HepG2 (cell line): ENCODE data around the gene SLC13A5. TPM values are rescaled to one million over a fixed set of nuclear protein-coding genes. Genes with fewer than 3 reads are reported as not detected.

Experiments
- ATAC-seq: fragments of 200-7000 bp; cut with Tn5 transposase; 3 replicates; pipeline ENCODE4 v1.9.1; 2020; ENCODE audit warnings: mild to moderate bottlenecking, moderate library complexity
- BruUV-seq: library from RNA; stranded (reverse); fragments of 400-500 nt; replicated peaks from 2 replicates; lab custom pipeline; 2021; lab: Mats Ljungman, UMichigan
- CTCF ChIA-PET: fragments of 300-600 bp; formaldehyde crosslinking; extraction: SDS; loops from one replicate; lab custom pipeline; 2021; ENCODE audit warnings: low total read pairs, inconsistent platforms, low intra/inter-chr PET ratio; lab: Yijun Ruan, JAX
- POLR2A ChIA-PET: fragments of 350-600 bp; sonication (Branson Sonifier 250); formaldehyde crosslinking; loops from one replicate; lab custom pipeline; 2020; ENCODE audit warnings: antibody characterized with exemption, inconsistent platforms; lab: Yijun Ruan, JAX
- DNase-seq: peaks from one replicate; pipeline ENCODE4 v3.0.0-alpha.2; 2015; ENCODE audit warnings: low spot score
- FAIRE-seq: peaks from 3 replicates; lab custom pipeline; 2011; peaks lifted over from hg19 to GRCh38; lab: Jason Lieb, UNC
- H2AFZ ChIP-seq: one replicate; pipeline ENCODE4 v1.6.1; 2011; ENCODE audit warnings: low read length, inconsistent platforms
- H3K27ac ChIP-seq: fragments of 300-600 bp; 3 replicates; pipeline ENCODE4 v1.8.0; 2011; ENCODE audit warnings: mixed run types, mild to moderate bottlenecking, mixed read lengths, low read length, inconsistent platforms; ENCODE audit not compliant: insufficient read depth; ENCODE audit errors: extremely low read length
- H3K27me3 ChIP-seq, 2 experiments: fragments of 200-600 bp in 1 of 2; 2 replicates in 1 of 2; 3 replicates in 1 of 2; pipeline versions ENCODE4 v1.6.0 to v1.8.0; 2011; ENCODE audit warnings: low read length in 2 of 2, mild to moderate bottlenecking in 2 of 2, moderate library complexity in 2 of 2, inconsistent platforms in 1 of 2; ENCODE audit not compliant: insufficient read depth in 2 of 2, control insufficient read depth in 1 of 2
- H3K36me3 ChIP-seq, 2 experiments: fragments of 200-600 bp in 1 of 2; replicated peaks in 1 of 2; 2 replicates in 1 of 2; 3 replicates in 1 of 2; pipeline versions ENCODE4 v1.5.1 to v1.8.0; 2011; ENCODE audit warnings: low read length in 2 of 2, inconsistent platforms in 1 of 2; ENCODE audit not compliant: insufficient read depth in 2 of 2, control insufficient read depth in 1 of 2
- H3K4me1 ChIP-seq: 2 replicates; pipeline ENCODE4 v1.5.1; 2012; ENCODE audit warnings: low read length, inconsistent platforms; ENCODE audit not compliant: insufficient read depth
- H3K4me2 ChIP-seq: 2 replicates; pipeline ENCODE4 v1.6.0; 2011; ENCODE audit warnings: low read depth, low read length, inconsistent platforms
- H3K4me3 ChIP-seq, 3 experiments: fragments of 200-600 bp in 1 of 3; sonication (generic), shearing (Covaris generic) in 1 of 3; replicated peaks in 1 of 3; 2 replicates each; pipeline ENCODE4 v1.5.1; 2011 to 2016; ENCODE audit warnings: low read length in 3 of 3, inconsistent platforms in 2 of 3, low read depth in 2 of 3, mild to moderate bottlenecking in 2 of 3, control low read depth in 1 of 3, mixed read lengths in 1 of 3; ENCODE audit not compliant: insufficient read depth in 1 of 3
- H3K79me2 ChIP-seq: one replicate; pipeline ENCODE4 v1.6.1; 2011; ENCODE audit warnings: low read length, inconsistent platforms; ENCODE audit not compliant: insufficient read depth
- H3K9ac ChIP-seq: 2 replicates; pipeline ENCODE4 v1.6.0; 2011; ENCODE audit warnings: mild to moderate bottlenecking, low read depth, low read length, inconsistent platforms; ENCODE audit not compliant: insufficient read depth
- H3K9me3 ChIP-seq: 2 replicates; pipeline ENCODE4 v1.5.1; 2012; ENCODE audit warnings: mild to moderate bottlenecking, low read length
- H4K20me1 ChIP-seq: 2 replicates; pipeline ENCODE4 v1.6.0; 2011; ENCODE audit warnings: inconsistent platforms, mild to moderate bottlenecking, low read length, moderate library complexity; ENCODE audit not compliant: insufficient read depth
- ATF7 ChIP-seq, 2 experiments: fragments of 450-650 bp in 1 of 2; sonication (generic) in 1 of 2; formaldehyde crosslinking in 1 of 2; IDR thresholded peaks; 2 replicates each; pipeline versions ENCODE4 v1.4.0 to v1.6.1; 2016 to 2020; ENCODE audit warnings: antibody characterized with exemption in 1 of 2, mild to moderate bottlenecking in 1 of 2, missing genetic modification reagents in 1 of 2
- BATF2 ChIP-seq: sonication (generic); formaldehyde crosslinking; IDR thresholded peaks from 2 replicates; pipeline ENCODE4 v1.8.0; 2022; ENCODE audit warnings: mild to moderate bottlenecking, missing genetic modification reagents, moderate library complexity
- ELF4 ChIP-seq: sonication (generic); formaldehyde crosslinking; IDR thresholded peaks from 2 replicates; pipeline ENCODE4 v1.5.0; 2020; ENCODE audit warnings: missing genetic modification reagents, mild to moderate bottlenecking, moderate library complexity, borderline replicate concordance
- KLF6 ChIP-seq: IDR thresholded peaks from 2 replicates; pipeline ENCODE4 v1.8.0; 2016; ENCODE audit warnings: missing biosample characterization, missing genetic modification reagents
- MXD3 ChIP-seq: IDR thresholded peaks from 2 replicates; pipeline ENCODE4 v1.6.1; 2016; ENCODE audit warnings: mild to moderate bottlenecking, missing biosample characterization, missing genetic modification reagents
- PCBP2 ChIP-seq: fragments of 200-400 bp; formaldehyde crosslinking; optimal IDR thresholded peaks from 2 replicates; pipeline ENCODE3; 2018; ENCODE audit warnings: low read length, low read depth; ENCODE audit not compliant: poor library complexity, severe bottlenecking
- REPIN1 ChIP-seq: sonication (generic); formaldehyde crosslinking; IDR thresholded peaks from 2 replicates; pipeline ENCODE4 v1.8.0; 2022; ENCODE audit warnings: missing genetic modification reagents, low read depth, mild to moderate bottlenecking, borderline replicate concordance
- ZBTB38 ChIP-seq: sonication (generic); formaldehyde crosslinking; IDR thresholded peaks from 2 replicates; pipeline ENCODE4 v1.5.1; 2020; ENCODE audit warnings: mild to moderate bottlenecking, missing genetic modification reagents
- ZNF12 ChIP-seq: sonication (generic); formaldehyde crosslinking; IDR thresholded peaks from 2 replicates; pipeline ENCODE4 v1.5.0; 2020; ENCODE audit warnings: missing genetic modification reagents
- ZNF687 ChIP-seq: sonication (generic); formaldehyde crosslinking; IDR thresholded peaks from 2 replicates; pipeline ENCODE4 v1.5.1; 2020; ENCODE audit warnings: mild to moderate bottlenecking, missing genetic modification reagents, moderate library complexity
- ZNF790 ChIP-seq: sonication (generic); formaldehyde crosslinking; IDR thresholded peaks from 2 replicates; pipeline ENCODE4 v1.8.0; 2022; ENCODE audit warnings: missing genetic modification reagents, mild to moderate bottlenecking, borderline replicate concordance
- WGBS: methylation state at CpG from one replicate; pipeline ENCODE4 v1.1.6; 2017; ENCODE audit warnings: low lambda C conversion rate; 5-methylcytosine and 5-hydroxymethylcytosine counted together
- in situ Hi-C: cut with HindIII; loops from 2 replicates; pipeline ENCODE4 v1.10.0; 2017; ENCODE audit warnings: low pct_unique_long_range_greater_than_20kb; ENCODE audit not compliant: extremely low pct_ligation_motif_present
- intact Hi-C: fragments of 100-400 bp; cut with micrococcal nuclease; formaldehyde crosslinking; loops from one replicate; pipeline ENCODE4 v1.10.0; 2022; ENCODE audit not compliant: unreplicated experiment
- polyA plus RNA-seq, 8 experiments: library from polyadenylated mRNA; depleted of rRNA in 3 of 8; stranded (reverse) in 7 of 8; unstranded in 1 of 8; fragments of >200 nt; fragmentation: Illumina TruSeq in 4 of 8; extraction: Trizol in 4 of 8; gene quantifications; 2 replicates each; pipeline versions ENCODE4 v1.2.1 to v1.2.3, GENCODE V29; 2011 to 2016; ENCODE audit warnings: low read depth in 4 of 8, missing spikeins in 1 of 8, mixed read lengths in 1 of 8; ENCODE audit not compliant: insufficient read depth in 1 of 8
- total RNA-seq, 5 experiments: library from RNA; depleted of rRNA; stranded (reverse); fragments of >200 nt; fragmentation: Illumina TruSeq; extraction: Trizol; gene quantifications; 2 replicates each; pipeline ENCODE4 v1.2.3, GENCODE V29; 2016; ENCODE audit warnings: low read depth in 1 of 5

The SLC13A5 gene
- total and polyA plus RNA-seq, 2 of the 13 experiments (the other 11 are each of a cell fraction or from before 2014, with no cell fraction given): 42.8 to 310 TPM

GRCh38 chr17:6753546-6753945, 40.4 kb upstream of the SLC13A5 start:
- Histone ChIP-seq H3K79me2 (no peaks in the 10 kb centered on the region), H3K27ac (peak overlapping the region; percentile 80), H4K20me1 (no peaks in the 10 kb centered on the region), H3K4me2 (no peak overlapping the region), H2AFZ (no peak overlapping the region), H3K4me3 (no peak overlapping the region), H3K9ac (no peak overlapping the region), H3K36me3 (no peaks in the 10 kb centered on the region), H3K27me3 (no peaks in the 10 kb centered on the region), H3K9me3 (no peaks in the 10 kb centered on the region), H3K4me1 (peaks cover 48% of the 10 kb centered on the region)
- ATAC-seq: no peak
- CTCF ChIA-PET: no interaction called here
- intact Hi-C loops (no loop called here), in situ Hi-C loops (no loop called here)
- FAIRE-seq: no peak
- WGBS: 85% methylated on average over 6 of the region's 6 CpGs
- no peak for TF ChIP-seq PCBP2
- POLR2A ChIA-PET: interaction anchor here (1.0 kb wide), 1 partner anchor 70 kb away, joined by 3 read pairs; no protein-coding TSS in a partner anchor
- DNase-seq: no peak
- no TSS peak for BruUV-seq

- Histone ChIP-seq H3K36me3 (no peaks in the 10 kb centered on the region), H3K4me1 (peaks cover 48% of the 10 kb centered on the region), H2AFZ (no peak overlapping the region), H3K27ac (peak overlapping the region; percentile 80), H3K4me2 (peak overlapping the region; percentile 62; the same call in 1 of the 2 replicates), H4K20me1 (no peaks in the 10 kb centered on the region), H3K9me3 (no peaks in the 10 kb centered on the region), H3K79me2 (no peaks in the 10 kb centered on the region), H3K9ac (no peak overlapping the region; the same call in 1 of the 2 replicates), H3K4me3 (no peak overlapping the region), H3K27me3 (no peaks in the 10 kb centered on the region)
- ATAC-seq: no peak
- ChIA-PET POLR2A (interaction anchor here (1.0 to 1.4 kb wide), 2 partner anchors 43 to 70 kb away, joined by 3 to 4 read pairs; no protein-coding TSS in a partner anchor), CTCF (no interaction called here)
- TF ChIP-seq ZBTB38 (CRISPR knock-in tag): no peak
- 0 out of 2 replicates have a peak, but pooled peaks have one; percentile 13 for TF ChIP-seq KLF6 (CRISPR knock-in tag)
- peak; percentile 53 for TF ChIP-seq ZNF687 (CRISPR knock-in tag)
- TF ChIP-seq MXD3: no peak
- no peak for TF ChIP-seq ELF4 (CRISPR knock-in tag)
- 0 out of 2 replicates have a peak, but pooled peaks have one; percentile 17 for TF ChIP-seq ATF7 (IDR thresholded peaks at IDR 0.05)
- TF ChIP-seq ATF7 (CRISPR knock-in tag; IDR thresholded peaks at IDR 0.05): no peak
- no peak for TF ChIP-seq REPIN1 (CRISPR knock-in tag)
- no peak for TF ChIP-seq BATF2 (CRISPR knock-in tag)
- no peak for TF ChIP-seq ZNF12
- no peak for TF ChIP-seq ZNF790
- no peak for FAIRE-seq
- BruUV-seq: no TSS peak
- 84% methylated on average over 9 of the region's 9 CpGs for WGBS
- peak; percentile 11 for DNase-seq
- intact Hi-C loops (no loop called here), in situ Hi-C loops (no loop called here)
Observed at GRCh38 chr17:6753006-6753445, 39.9 kb upstream of the SLC13A5 start.
